Vagina (tissue), 2 donors: ENCODE measurements around the gene FAM117A. TPM values are rescaled to one million over a fixed set of nuclear protein-coding genes. Genes with fewer than 3 reads are reported as not detected.

Experiments used
- DNase-seq, 2 donors: peaks; one replicate each; pipeline ENCODE4 v3.0.0-alpha.2; 2017; ENCODE audit errors: extremely low spot score in 2 of 2
- H3K27ac ChIP-seq: fragments of 200-600 bp; sonication (generic); one replicate; pipeline ENCODE4 v1.5.1; 2019
- H3K27me3 ChIP-seq: fragments of 200-600 bp; sonication (generic); one replicate; pipeline ENCODE4 v1.5.1; 2019
- H3K36me3 ChIP-seq, 2 donors: fragments of 200-600 bp; sonication (generic); one replicate each; pipeline ENCODE4 v1.5.1; 2017 to 2019
- H3K4me1 ChIP-seq: fragments of 200-600 bp; sonication (generic); one replicate; pipeline ENCODE4 v1.5.1; 2019
- H3K4me3 ChIP-seq, 2 donors: fragments of 200-600 bp; sonication (generic); 1 replicate in 1 of 2; 2 replicates in 1 of 2; pipeline ENCODE4 v1.5.1; 2016 to 2019
- H3K9me3 ChIP-seq: fragments of 200-600 bp; sonication (generic); one replicate; pipeline ENCODE4 v1.5.1; 2019
- POLR2A ChIP-seq, 2 donors: fragments of 450-650 bp; IDR thresholded peaks; one replicate each; pipeline ENCODE4 v1.6.1; 2017; ENCODE audit warnings: antibody characterized with exemption in 2 of 2, mild to moderate bottlenecking in 2 of 2, moderate library complexity in 2 of 2
- POLR2AphosphoS5 ChIP-seq, 2 donors: sonication (generic); formaldehyde crosslinking; IDR thresholded peaks; one replicate each; pipeline ENCODE4 v1.9.0; 2017; ENCODE audit warnings: antibody characterized with exemption in 2 of 2, mild to moderate bottlenecking in 2 of 2, low read depth in 1 of 2; ENCODE audit not compliant: insufficient read depth in 1 of 2
- intact Hi-C: fragments of 100-400 bp; cut with DNase I; formaldehyde crosslinking; loops from one replicate; pipeline ENCODE4 v1.15.1; 2023
- total RNA-seq: library from RNA; depleted of rRNA; stranded (reverse); fragments of >200 nt; gene quantifications from one replicate; pipeline ENCODE4 v1.2.3, GENCODE V29; 2016
- TF ChIP-seq, protein P1 (sequence below), 3 experiments: fragments of 450-650 bp in 2 of 3; fragments of 200-600 bp in 1 of 3; sonication (generic) in 1 of 3; IDR thresholded peaks; one replicate each; pipeline ENCODE4 v1.5.1; 2017 to 2019; ENCODE audit warnings: antibody characterized with exemption in 3 of 3, mild to moderate bottlenecking in 2 of 3, moderate library complexity in 2 of 3

Gene FAM117A
- total RNA-seq, 1 donor from 2014 or later: 15.7 TPM

DNA sequence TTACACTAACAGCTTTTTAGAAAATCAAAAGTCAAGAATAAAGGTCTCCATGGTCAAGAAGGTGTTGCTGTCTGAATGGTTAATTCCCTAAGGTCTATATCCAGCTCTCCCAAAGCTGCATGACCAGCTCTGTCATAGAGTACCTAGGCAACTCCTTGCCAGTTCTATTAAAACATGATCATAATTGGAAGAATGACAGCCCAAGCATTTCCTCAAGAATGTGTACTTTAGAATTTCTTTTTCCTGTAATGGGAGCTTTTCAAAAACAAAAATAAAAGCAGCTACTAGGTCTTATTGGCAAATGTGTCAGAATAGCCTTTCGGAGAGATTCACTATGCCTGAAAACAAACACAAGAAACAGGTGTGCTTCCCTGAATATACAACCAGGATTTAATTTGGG lies 93.9 kb downstream of the FAM117A start:
- no peaks in the 10 kb centered on the region for H3K36me3 ChIP-seq
- no peaks in the 10 kb centered on the region for H3K27me3 ChIP-seq
- DNase-seq: no peak
- TF ChIP-seq POLR2A (IDR thresholded peaks at IDR 0.05): no peak
- TF ChIP-seq POLR2AphosphoS5 (IDR thresholded peaks at IDR 0.05; ENCODE audit: insufficient read depth in 1 of 2, low read depth in 1 of 2): no peak
- TF ChIP-seq, protein P1, sequence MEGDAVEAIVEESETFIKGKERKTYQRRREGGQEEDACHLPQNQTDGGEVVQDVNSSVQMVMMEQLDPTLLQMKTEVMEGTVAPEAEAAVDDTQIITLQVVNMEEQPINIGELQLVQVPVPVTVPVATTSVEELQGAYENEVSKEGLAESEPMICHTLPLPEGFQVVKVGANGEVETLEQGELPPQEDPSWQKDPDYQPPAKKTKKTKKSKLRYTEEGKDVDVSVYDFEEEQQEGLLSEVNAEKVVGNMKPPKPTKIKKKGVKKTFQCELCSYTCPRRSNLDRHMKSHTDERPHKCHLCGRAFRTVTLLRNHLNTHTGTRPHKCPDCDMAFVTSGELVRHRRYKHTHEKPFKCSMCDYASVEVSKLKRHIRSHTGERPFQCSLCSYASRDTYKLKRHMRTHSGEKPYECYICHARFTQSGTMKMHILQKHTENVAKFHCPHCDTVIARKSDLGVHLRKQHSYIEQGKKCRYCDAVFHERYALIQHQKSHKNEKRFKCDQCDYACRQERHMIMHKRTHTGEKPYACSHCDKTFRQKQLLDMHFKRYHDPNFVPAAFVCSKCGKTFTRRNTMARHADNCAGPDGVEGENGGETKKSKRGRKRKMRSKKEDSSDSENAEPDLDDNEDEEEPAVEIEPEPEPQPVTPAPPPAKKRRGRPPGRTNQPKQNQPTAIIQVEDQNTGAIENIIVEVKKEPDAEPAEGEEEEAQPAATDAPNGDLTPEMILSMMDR (IDR thresholded peaks at IDR 0.05): peak in 1 of 3 experiments; percentile 14
- no peak overlapping the region for H3K4me3 ChIP-seq
- peak overlapping the region; percentile 20 for H3K27ac ChIP-seq
- intact Hi-C loops: no loop called here
- H3K9me3 ChIP-seq: no peaks in the 10 kb centered on the region
- peaks cover 41% of the 10 kb centered on the region for H3K4me1 ChIP-seq

DNA sequence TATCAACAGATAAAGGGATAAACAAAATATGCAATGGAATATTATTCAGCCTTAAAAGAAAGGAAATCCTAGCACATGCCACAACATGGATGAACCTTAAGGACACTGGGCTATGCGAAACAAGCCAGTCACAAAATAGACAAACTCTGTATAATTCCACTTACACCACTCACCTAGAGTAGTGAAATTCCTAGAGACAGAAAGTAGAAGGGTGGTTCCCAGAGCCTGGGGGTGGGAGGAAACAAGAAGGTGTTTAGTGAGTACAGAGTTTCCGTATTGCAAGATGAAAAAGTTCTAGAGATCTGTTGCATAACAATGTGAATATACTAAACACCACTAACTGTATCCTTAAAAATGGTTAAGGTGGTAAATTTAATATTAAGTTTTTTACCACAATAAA lies 96.1 kb downstream of the FAM117A start:
- no peaks in the 10 kb centered on the region for H3K27me3 ChIP-seq
- no peak overlapping the region for H3K27ac ChIP-seq
- no peaks in the 10 kb centered on the region for H3K9me3 ChIP-seq
- H3K4me1 ChIP-seq: peaks cover 26% of the 10 kb centered on the region
- no peak for DNase-seq
- H3K4me3 ChIP-seq: no peak overlapping the region
- H3K36me3 ChIP-seq: no peaks in the 10 kb centered on the region
- intact Hi-C loops: no loop called here
- TF ChIP-seq, protein P1 (IDR thresholded peaks at IDR 0.05): no peak
- no peak for TF ChIP-seq POLR2AphosphoS5 (IDR thresholded peaks at IDR 0.05; ENCODE audit: insufficient read depth in 1 of 2, low read depth in 1 of 2)
- no peak for TF ChIP-seq POLR2A (IDR thresholded peaks at IDR 0.05)

DNA sequence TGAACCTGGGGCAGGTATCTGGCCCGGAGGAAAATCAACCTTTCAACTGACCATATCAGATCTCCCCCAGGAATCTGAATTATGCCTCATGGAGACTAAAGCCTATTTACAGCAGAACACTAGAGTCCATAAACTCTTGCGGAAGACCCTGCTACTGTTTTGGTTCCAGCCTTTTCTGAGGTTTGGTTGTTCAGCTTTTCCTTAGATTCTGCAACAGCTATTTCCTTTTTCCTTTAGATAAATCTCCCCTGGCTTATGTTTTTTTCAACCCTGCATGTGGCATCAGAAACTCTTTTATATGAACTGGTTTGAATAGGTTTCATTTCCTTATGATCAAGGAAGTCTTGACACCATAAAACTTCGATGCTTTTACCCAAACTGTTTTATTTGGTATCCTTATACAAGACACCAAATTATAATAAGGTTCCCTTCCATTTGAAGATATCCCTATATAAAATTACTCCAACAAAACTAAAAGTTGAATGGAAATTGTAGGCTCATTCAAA lies 99.2 kb downstream of the FAM117A start:
- DNase-seq: no peak
- no peak overlapping the region for H3K27ac ChIP-seq
- no peaks in the 10 kb centered on the region for H3K36me3 ChIP-seq
- peaks cover 6% of the 10 kb centered on the region for H3K4me1 ChIP-seq
- H3K9me3 ChIP-seq: no peaks in the 10 kb centered on the region
- TF ChIP-seq, protein P1 (IDR thresholded peaks at IDR 0.05): no peak
- TF ChIP-seq POLR2AphosphoS5 (IDR thresholded peaks at IDR 0.05; ENCODE audit: insufficient read depth in 1 of 2, low read depth in 1 of 2) (no peak), POLR2A (IDR thresholded peaks at IDR 0.05) (no peak)
- intact Hi-C loops: no loop called here
- H3K4me3 ChIP-seq: no peak overlapping the region
- H3K27me3 ChIP-seq: no peaks in the 10 kb centered on the region

Other genes with a start within 250 kb of the FAM117A start
- 18.4 TPM for gene NXPH3, start 188.3 kb downstream of the FAM117A start, total RNA-seq
- gene SPOP, start 86.0 kb downstream of the FAM117A start, total RNA-seq: 87.2 TPM
- gene SLC35B1, start 56.2 kb downstream of the FAM117A start, total RNA-seq: 42.0 TPM
- 36.1 TPM for gene KAT7, start 24.6 kb upstream of the FAM117A start, total RNA-seq
- gene TAC4, start 83.9 kb upstream of the FAM117A start, total RNA-seq: not detected
- 1.2 TPM for gene DLX4, start 205.1 kb upstream of the FAM117A start, total RNA-seq
- gene DLX3, start 231.1 kb upstream of the FAM117A start, total RNA-seq: 1.7 TPM